Panc1 (cell line): ENCODE measurements around the gene MAPK4. TPM values are rescaled to one million over a fixed set of nuclear protein-coding genes. Genes with fewer than 3 reads are reported as not detected.

Experiments used
- ATAC-seq: fragments of 200-7000 bp; cut with Tn5 transposase; 2 replicates; pipeline ENCODE4 v1.9.1; 2020; ENCODE audit warnings: mild to moderate bottlenecking, moderate library complexity
- BruUV-seq: library from RNA; stranded (reverse); fragments of 400-500 nt; replicated peaks from 2 replicates; lab custom pipeline; 2021; lab: Mats Ljungman, UMichigan
- CTCF ChIA-PET: fragments of 300-600 bp; sonication (Branson Sonifier 250); formaldehyde crosslinking; loops from one replicate; lab custom pipeline; 2022; ENCODE audit warnings: antibody characterized with exemption; lab: Charles Lee
- POLR2A ChIA-PET: fragments of 300-600 bp; sonication (Branson Sonifier 250); formaldehyde crosslinking; loops from one replicate; lab custom pipeline; 2022; ENCODE audit warnings: antibody characterized with exemption; lab: Charles Lee
- DNase-seq: peaks from one replicate; pipeline ENCODE4 v3.0.0-alpha.2; 2010; ENCODE audit warnings: low read depth, low spot score
- H3K27ac ChIP-seq: 2 replicates; pipeline ENCODE4 v1.5.1; 2011; ENCODE audit warnings: mild to moderate bottlenecking, low read length, inconsistent platforms
- H3K27me3 ChIP-seq: fragments of 200-500 bp; sonication (Bioruptor generic); 2 replicates; pipeline ENCODE4 v1.6.0; 2014; ENCODE audit warnings: low read length, inconsistent platforms; ENCODE audit not compliant: control insufficient read depth, insufficient read depth
- H3K36me3 ChIP-seq: fragments of 200-500 bp; sonication (Bioruptor generic); 2 replicates; pipeline ENCODE4 v1.5.1; 2014; ENCODE audit warnings: inconsistent platforms, mild to moderate bottlenecking, low read length, moderate library complexity; ENCODE audit not compliant: control insufficient read depth, insufficient read depth
- H3K4me1 ChIP-seq: 2 replicates; pipeline ENCODE4 v1.5.1; 2011; ENCODE audit warnings: inconsistent platforms, mild to moderate bottlenecking, low read length, moderate library complexity; ENCODE audit not compliant: control insufficient read depth, insufficient read depth
- H3K4me3 ChIP-seq, 2 experiments: 2 replicates each; pipeline ENCODE4 v1.5.1; 2011 to 2012; ENCODE audit warnings: low read depth in 2 of 2, low read length in 2 of 2, mild to moderate bottlenecking in 2 of 2, inconsistent platforms in 1 of 2, moderate library complexity in 1 of 2
- H3K9me3 ChIP-seq: fragments of 200-500 bp; sonication (Bioruptor generic); 2 replicates; pipeline ENCODE4 v1.5.1; 2014; ENCODE audit warnings: low read depth, mild to moderate bottlenecking, inconsistent platforms, low read length, moderate library complexity; ENCODE audit not compliant: control insufficient read depth, insufficient read depth
- CTCF ChIP-seq: fragments of 450-650 bp; IDR thresholded peaks from 2 replicates; pipeline ENCODE4 v1.5.1; 2017; ENCODE audit warnings: mild to moderate bottlenecking
- POLR2AphosphoS5 ChIP-seq: IDR thresholded peaks from 2 replicates; pipeline ENCODE4 v1.6.1; 2012; ENCODE audit warnings: mild to moderate bottlenecking, low read depth, low read length, moderate library complexity
- SIN3A ChIP-seq: IDR thresholded peaks from 2 replicates; pipeline ENCODE4 v1.6.1; 2012; ENCODE audit warnings: low read depth, mild to moderate bottlenecking, low read length, moderate library complexity, borderline replicate concordance; ENCODE audit not compliant: insufficient read depth
- TCF7L2 ChIP-seq: IDR thresholded peaks from 2 replicates; pipeline ENCODE4 v1.6.1; 2011; ENCODE audit warnings: mild to moderate bottlenecking, low read depth, low read length, inconsistent platforms
- in situ Hi-C: cut with HindIII; loops from 2 replicates; pipeline ENCODE4 v1.10.0; 2016; ENCODE audit warnings: low sequenced_read_pairs, low pct_unique_long_range_greater_than_20kb
- intact Hi-C: fragments of 100-400 bp; cut with micrococcal nuclease; formaldehyde crosslinking; loops from one replicate; pipeline ENCODE4 v1.10.0; 2022; ENCODE audit not compliant: unreplicated experiment
- total RNA-seq: library from RNA; stranded (reverse); gene quantifications from one replicate; pipeline ENCODE4 v1.2.1, GENCODE V29; 2021; ENCODE audit not compliant: unreplicated experiment
- TF ChIP-seq, protein P1 (sequence below), 2 experiments: IDR thresholded peaks; 2 replicates each; pipeline ENCODE4 v1.6.1; 2011 to 2012; ENCODE audit warnings: low read depth in 2 of 2, control low read depth in 1 of 2, low read length in 1 of 2, mild to moderate bottlenecking in 1 of 2, moderate library complexity in 1 of 2; ENCODE audit not compliant: insufficient read depth in 1 of 2

Gene MAPK4
- total RNA-seq, 1 experiment from 2014 or later, result not detected

DNA sequence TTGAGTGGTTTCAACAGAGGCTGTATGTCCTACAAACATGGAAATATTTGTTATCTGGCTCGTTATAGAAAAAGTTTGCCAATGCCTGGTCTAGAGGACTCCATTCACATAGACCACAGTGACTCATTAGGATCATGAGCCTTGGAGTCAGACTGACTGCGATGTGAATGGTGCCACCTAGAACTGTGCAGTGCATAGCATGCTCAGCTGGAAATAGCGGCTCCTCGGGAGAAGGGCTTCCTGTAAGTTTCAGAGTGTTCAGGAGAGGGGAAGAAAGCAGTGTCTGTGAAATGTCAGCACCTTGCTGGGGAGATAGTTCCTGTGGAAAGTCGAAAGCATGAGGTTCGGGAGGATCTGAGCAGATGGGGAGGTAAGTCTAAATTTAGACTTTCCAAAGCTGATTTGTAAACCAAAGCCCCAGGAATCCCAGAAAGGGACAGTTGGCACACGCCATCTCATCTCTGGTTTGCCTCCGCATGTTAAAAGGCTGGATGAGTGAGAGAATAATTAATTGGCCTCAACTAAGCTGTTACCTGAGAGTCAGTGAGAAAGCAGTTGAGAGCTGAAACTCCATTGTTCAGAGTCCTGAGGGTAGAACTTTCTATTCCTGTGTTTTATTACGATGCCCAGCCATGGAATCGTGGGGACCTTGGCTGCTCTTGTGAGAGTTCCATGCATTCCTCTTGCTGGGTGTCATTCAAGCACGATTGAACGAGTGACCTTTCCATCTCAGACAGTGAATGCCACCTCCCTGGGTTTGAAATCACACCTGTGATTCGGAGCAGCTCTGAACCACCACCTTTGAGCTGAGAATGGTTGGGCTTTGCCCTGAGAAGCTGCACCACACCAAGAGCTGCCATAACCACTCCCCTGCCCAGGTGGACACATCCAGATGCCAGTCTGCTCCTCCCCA, 99.5 kb downstream of the MAPK4 start:
- no peaks in the 10 kb centered on the region for H3K27me3 ChIP-seq
- H3K9me3 ChIP-seq, result no peaks in the 10 kb centered on the region
- no peak for DNase-seq
- CTCF ChIA-PET, result no interaction called here
- intact Hi-C loops (loop anchor here (5.0 kb wide), 1 partner anchor 128 kb away; no protein-coding TSS in a partner anchor), in situ Hi-C loops (no loop called here)
- H3K27ac ChIP-seq, result no peak overlapping the region
- POLR2A ChIA-PET, result no interaction called here
- no peak overlapping the region for H3K4me3 ChIP-seq
- no peaks in the 10 kb centered on the region for H3K4me1 ChIP-seq
- no TSS peak for BruUV-seq
- TF ChIP-seq TCF7L2 (no peak), CTCF (no peak), SIN3A (no peak), POLR2AphosphoS5 (no peak)
- TF ChIP-seq, protein P1, sequence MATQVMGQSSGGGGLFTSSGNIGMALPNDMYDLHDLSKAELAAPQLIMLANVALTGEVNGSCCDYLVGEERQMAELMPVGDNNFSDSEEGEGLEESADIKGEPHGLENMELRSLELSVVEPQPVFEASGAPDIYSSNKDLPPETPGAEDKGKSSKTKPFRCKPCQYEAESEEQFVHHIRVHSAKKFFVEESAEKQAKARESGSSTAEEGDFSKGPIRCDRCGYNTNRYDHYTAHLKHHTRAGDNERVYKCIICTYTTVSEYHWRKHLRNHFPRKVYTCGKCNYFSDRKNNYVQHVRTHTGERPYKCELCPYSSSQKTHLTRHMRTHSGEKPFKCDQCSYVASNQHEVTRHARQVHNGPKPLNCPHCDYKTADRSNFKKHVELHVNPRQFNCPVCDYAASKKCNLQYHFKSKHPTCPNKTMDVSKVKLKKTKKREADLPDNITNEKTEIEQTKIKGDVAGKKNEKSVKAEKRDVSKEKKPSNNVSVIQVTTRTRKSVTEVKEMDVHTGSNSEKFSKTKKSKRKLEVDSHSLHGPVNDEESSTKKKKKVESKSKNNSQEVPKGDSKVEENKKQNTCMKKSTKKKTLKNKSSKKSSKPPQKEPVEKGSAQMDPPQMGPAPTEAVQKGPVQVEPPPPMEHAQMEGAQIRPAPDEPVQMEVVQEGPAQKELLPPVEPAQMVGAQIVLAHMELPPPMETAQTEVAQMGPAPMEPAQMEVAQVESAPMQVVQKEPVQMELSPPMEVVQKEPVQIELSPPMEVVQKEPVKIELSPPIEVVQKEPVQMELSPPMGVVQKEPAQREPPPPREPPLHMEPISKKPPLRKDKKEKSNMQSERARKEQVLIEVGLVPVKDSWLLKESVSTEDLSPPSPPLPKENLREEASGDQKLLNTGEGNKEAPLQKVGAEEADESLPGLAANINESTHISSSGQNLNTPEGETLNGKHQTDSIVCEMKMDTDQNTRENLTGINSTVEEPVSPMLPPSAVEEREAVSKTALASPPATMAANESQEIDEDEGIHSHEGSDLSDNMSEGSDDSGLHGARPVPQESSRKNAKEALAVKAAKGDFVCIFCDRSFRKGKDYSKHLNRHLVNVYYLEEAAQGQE (IDR thresholded peaks at IDR 0.05; ENCODE audit: insufficient read depth in 1 of 2, low read depth in 2 of 2, low read length in 1 of 2), result no peak
- peak; percentile 58; the same call in 1 of the 2 replicates for ATAC-seq
- no peaks in the 10 kb centered on the region for H3K36me3 ChIP-seq

GRCh38 chr18:50661013-50661412, 101.1 kb downstream of the MAPK4 start:
- no peak overlapping the region for H3K27ac ChIP-seq
- DNase-seq (no peak), ATAC-seq (no peak)
- no peak overlapping the region for H3K4me3 ChIP-seq
- no peaks in the 10 kb centered on the region for H3K4me1 ChIP-seq
- no peaks in the 10 kb centered on the region; the same call in 1 of the 2 replicates for H3K27me3 ChIP-seq
- no peaks in the 10 kb centered on the region for H3K9me3 ChIP-seq
- no peak for TF ChIP-seq SIN3A
- TF ChIP-seq POLR2AphosphoS5, result no peak
- no peak for TF ChIP-seq CTCF
- TF ChIP-seq, protein P1 (IDR thresholded peaks at IDR 0.05; ENCODE audit: insufficient read depth in 1 of 2, low read depth in 2 of 2, low read length in 1 of 2), result no peak
- TF ChIP-seq TCF7L2, result no peak
- POLR2A ChIA-PET, result no interaction called here
- CTCF ChIA-PET, result no interaction called here
- no TSS peak for BruUV-seq
- no peaks in the 10 kb centered on the region for H3K36me3 ChIP-seq
- in situ Hi-C loops, result no loop called here
- intact Hi-C loops, result loop anchor here (5.0 kb wide), 1 partner anchor 126 kb away; no protein-coding TSS in a partner anchor
